SK-N-DZ (cell line): Measurements from ENCODE around the gene KRT7.
"Not testable (repeated sequence)": the region's sequence is repeated elsewhere in the genome, so short reads cannot be mapped to it uniquely, and the experiment has no call there.

ENCODE experiments used
- DNase-seq: peaks from one replicate; pipeline ENCODE4 v3.0.0-alpha.2; 2015; ENCODE audit warnings: low spot score

Gene KRT7

GRCh38 chr12:52229836-52230343 is 3.2 kb upstream of the KRT7 start:
- no peak for DNase-seq

- no peak for DNase-seq
Measured at GRCh38 chr12:52230364-52231281, 2.4 kb upstream of the KRT7 start.

GRCh38 chr12:52231305-52232202 is 1.5 kb upstream of the KRT7 start:
- no peak for DNase-seq

DNA sequence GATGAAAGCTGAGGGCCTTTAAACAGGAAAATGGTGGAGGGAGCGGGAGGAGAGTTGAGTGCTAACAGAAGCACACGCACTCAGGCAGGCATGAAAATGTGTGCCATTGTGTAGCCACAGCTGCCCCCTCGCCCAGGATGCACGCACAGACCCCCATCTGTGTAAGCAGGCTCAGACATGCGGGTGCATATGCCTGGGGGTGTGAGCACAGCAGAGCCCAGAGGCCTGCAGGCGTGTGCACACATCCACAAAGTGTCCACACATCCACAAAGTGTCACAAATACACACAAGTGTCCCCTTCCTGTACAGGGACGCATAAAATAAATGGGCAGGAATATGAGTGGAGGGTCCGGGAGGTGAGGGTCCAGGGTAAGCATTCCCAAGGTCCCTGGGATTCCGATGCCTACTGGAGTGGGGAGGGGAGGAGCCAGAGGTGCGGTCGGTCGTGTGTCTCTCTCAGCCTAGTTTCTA is 805 bp upstream of the KRT7 start:
- DNase-seq, result no peak

GRCh38 chr12:52233462-52234207 is 592 bp downstream of the KRT7 start:
- no peak for DNase-seq

DNA sequence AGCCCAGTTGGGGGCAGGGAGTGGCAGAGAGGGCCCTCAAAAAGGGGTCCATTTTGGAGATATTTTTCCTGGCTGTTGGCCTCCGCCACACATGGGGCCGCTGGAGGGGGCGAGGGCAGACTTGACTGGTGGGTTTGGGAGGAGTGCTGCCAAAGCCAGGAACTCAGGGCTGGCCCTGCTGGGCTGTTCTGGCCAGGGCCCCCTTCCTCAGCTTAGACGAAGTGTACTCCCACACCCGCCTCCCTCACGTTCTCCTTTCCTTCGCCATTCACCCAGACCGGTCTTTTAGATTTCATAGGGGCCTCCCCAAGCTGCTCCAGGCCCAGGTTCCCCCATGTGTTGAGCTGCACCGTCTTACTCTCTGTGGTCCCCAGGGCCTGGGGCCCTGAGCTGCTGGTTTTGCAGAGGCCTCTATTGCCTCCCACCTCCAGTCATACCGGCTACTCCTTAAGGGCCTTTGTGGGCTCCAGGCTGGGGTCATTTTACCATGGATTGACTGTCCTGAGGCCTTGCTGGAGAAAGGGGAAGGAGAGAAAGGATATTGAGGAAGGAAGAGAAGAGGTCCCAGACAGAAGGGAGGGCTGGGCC is 1.3 kb downstream of the KRT7 start:
- DNase-seq, result no peak

- DNase-seq, result no peak
Measured at GRCh38 chr12:52235001-52235764, 2.1 kb downstream of the KRT7 start.

DNA sequence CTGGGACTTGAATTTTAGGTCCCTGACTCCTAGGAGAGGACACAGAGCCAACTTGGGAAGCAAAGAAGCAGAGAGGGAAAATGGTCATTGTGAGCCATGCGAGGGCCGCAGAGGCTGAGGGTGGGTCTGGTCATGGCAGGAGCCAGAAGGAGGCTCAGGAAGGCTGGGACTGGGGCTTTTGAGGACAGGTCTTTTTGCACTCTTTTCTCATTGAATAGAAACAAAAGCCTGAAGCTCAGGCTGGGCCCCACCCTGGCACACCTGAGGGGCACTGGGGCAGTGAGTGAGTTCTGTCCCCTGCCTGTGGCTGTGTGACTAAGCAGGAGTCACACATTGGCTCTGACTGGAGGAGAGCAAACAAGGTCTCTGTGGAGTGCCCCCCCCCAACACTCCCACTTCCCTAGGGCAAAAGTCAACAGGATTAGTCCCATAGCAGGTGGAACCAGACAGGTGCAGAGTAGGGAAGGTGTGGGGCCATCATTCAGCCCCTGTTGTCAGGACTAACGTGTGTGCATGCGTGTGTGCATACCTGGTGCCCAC is 2.8 kb downstream of the KRT7 start:
- no peak for DNase-seq

GRCh38 chr12:52236386-52237050 is 3.5 kb downstream of the KRT7 start:
- DNase-seq, result no peak

DNA sequence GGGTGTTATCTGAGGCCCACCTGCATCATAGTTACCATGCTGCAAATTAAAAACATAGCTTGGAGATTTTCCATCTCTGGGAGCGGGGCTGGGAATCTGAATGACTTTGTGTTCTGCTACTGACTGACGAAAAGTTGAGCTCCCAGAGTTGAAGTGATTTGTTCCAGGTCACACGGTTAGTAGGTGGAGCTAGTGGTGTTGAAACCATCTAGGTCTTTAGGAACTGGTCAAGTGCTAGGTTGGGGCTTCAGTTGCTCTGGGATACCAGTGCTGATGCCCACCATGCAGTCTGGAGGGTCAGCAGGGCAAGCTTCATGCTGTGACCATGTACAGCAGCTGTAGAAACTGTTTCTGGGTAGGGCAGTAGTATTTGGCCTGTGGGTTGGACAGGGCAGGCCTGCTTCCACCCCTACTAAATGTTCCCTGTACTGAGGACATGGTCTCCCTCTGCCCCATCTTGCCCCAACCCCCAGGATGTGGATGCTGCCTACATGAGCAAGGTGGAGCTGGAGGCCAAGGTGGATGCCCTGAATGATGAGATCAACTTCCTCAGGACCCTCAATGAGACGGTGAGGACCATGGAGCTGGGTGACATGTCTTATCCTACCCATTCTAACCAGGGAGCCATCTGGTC is 5.3 kb downstream of the KRT7 start:
- DNase-seq, result no peak

GRCh38 chr12:52238916-52239646 is 6.0 kb downstream of the KRT7 start:
- DNase-seq, result no peak

DNA sequence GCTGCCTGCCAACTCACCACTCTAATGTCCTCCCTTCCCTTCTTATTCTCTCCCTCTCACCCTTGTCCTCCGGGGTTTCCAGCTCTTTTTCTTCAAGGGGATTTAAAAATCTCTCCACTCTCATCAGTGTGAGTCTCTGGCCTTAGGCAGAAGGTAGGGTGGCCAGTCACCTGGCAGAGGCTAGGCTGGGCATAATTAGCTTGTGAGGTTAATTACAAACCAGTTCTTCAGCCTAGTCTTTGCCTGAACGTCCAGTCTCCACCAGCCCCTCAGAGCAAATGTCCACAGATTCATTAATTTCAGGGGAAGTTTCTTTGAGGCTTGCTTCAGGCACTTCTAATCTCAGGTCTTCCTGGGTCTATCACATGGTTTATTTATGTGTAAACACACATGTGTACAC is 6.7 kb downstream of the KRT7 start:
- DNase-seq, result no peak

DNA sequence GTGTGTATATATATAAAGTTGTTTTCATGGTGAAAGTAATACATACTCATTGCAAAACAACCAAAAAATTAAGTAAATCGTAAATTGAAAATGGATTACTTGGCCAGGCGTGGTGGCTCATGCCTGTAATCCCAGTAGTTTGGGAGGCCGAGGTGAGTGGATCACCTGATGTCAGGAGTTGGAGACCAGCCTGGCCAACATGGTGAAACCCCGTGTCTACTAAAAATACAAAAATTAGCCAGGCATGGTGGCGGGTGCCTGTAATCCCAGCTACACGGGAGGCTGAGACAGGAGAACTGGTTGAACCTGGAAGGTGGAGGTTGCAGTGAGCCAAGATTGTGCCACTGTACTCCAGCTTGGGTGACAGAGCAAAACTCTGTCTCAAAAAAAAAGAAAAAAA is 7.2 kb downstream of the KRT7 start:
- DNase-seq, result not testable (repeated sequence)

DNA sequence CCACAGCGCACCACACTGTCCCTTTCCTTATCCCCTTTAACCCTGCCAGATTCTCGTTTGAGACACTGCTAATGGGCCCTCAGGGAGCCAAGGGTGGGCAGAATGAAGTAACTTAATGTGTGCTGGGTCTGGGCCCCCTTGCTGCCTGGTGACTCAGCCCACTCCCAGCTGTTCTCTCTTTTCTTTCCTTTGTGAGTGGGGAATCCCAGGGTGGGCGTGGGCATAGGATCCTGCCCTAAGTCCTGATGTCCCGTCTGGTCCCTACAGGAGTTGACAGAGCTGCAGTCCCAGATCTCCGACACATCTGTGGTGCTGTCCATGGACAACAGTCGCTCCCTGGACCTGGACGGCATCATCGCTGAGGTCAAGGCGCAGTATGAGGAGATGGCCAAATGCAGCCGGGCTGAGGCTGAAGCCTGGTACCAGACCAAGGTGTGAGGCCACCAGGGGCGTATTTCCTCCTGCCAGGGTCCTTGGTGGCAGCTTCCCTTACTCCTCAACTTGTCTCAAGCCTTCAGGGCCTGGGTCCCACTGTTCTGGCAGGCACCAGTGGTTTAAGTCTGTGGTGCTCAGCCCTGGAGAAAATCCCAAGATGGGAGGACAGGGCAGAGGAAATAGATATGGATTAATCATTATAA is 8.3 kb downstream of the KRT7 start:
- DNase-seq, result no peak

- DNase-seq, result no peak
Measured at GRCh38 chr12:52242442-52243258, 9.6 kb downstream of the KRT7 start.

GRCh38 chr12:52243259-52243855 is 10.3 kb downstream of the KRT7 start:
- DNase-seq, result no peak
